Cerebellar cortex (tissue), 1 donor: Measurements from ENCODE around the gene COL9A2.
A peak's percentile ranks its signal among the peaks of the same experiment; 100 is the strongest.
"Not testable (repeated sequence)": the region's sequence is repeated elsewhere in the genome, so short reads cannot be mapped to it uniquely, and the experiment has no call there.

Experiments
- DNase-seq: peaks from one replicate; pipeline ENCODE4 v3.0.0-alpha.2; 2015; ENCODE audit warnings: low spot score

Gene COL9A2

DNA sequence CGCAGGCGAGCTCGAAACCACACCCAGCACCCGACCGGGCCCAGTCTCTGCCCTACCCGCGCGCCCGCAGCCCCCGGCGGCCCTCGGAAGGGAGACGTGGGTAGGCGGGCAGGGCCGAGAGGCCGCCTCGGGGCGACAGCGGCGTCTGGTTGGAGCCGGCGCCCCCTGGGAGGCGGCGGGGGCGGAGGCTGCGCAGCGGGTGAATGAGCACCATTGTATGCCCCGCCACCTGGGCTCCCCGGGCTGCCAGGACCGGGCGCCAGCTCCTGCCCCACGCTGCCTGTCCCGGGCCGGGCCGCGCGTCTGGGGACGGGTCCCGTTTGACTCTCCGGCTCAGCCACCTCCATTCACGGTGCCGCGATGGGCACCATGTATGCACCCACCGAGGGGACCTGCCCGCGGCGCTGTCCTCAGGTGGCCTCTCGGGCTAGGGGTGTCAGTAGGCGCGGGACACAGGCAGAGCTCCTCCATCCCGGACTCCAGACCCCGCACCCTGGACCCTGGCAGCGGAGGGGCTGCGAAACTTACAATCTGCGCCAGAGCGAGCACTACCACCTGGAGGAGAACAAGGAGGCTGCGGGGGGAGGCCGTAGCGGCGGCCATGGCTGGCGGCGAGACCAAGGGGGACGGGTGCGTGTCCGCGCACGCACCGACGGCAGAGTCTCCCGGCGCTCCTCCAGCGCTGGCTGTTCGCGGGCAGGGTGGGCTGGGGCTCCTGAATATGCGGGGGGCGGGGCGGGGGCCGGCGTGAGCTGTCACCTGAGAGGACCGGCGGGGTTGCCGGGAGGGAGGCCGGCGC, at the start of gene COL9A2:
TSS of gene COL9A2 (minus strand) at position 692 of the 799 bp plus-strand sequence. CDS start at position 603, 89 bp downstream.
- no peak for DNase-seq

DNA sequence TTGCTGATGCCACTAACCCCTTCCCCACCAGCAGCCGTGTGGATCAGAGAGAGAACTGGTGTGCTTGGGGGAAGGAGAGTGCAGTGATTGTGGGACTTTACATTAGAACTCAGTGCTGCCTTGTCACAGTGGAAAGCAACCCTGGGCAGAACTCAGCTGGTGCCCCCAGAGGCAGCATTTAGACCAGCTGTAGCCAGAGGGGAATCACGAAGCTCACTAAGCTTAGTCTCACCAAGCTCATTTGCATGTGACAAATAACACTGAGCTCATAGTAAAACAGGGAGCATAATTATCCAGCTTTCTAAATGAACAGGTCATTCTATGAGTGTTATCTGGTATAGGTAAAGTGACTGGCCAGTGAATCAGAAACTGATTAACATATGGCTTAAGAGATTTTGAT, 46.6 kb upstream of the COL9A2 start:
- no peak for DNase-seq

DNA sequence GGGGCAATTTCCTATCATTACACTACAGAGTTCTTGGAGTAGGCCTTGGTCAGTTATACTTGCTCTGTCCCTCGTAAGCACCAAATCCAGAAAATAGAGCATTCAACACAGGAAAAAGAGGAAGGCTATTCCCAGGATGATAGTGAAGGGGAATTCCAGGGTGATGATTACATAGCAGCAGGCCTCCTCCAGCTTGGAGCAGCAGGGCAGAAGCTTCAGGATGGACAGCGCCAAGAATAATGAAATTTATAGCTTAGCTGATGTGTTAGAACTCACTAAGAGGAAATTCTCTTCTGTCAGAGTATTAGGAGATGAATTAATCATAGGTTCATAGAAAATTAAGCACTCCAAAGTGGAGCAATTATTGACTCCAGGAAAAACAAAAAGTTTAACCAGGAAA, 45.6 kb upstream of the COL9A2 start:
- DNase-seq, result no peak

DNA sequence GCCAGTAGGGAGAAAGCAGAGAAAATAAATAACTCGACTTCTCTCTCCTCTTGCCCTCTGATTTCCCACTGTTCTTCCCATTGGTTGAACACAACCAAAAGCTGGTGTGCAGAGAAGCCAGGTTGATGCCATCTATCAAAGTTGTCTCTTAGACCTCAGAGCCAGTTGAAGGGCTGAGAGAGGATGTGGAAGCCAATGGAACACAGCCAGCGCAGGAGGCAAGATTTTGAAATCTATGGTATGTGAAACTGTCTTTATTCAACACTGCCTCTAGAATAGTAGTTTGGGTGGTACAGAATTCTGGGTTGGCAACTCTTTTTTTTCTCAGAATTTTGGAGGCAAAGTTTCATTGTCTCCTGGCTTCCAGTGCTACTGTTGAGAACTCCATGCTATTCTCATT, 45.1 kb upstream of the COL9A2 start:
- DNase-seq, result no peak

DNA sequence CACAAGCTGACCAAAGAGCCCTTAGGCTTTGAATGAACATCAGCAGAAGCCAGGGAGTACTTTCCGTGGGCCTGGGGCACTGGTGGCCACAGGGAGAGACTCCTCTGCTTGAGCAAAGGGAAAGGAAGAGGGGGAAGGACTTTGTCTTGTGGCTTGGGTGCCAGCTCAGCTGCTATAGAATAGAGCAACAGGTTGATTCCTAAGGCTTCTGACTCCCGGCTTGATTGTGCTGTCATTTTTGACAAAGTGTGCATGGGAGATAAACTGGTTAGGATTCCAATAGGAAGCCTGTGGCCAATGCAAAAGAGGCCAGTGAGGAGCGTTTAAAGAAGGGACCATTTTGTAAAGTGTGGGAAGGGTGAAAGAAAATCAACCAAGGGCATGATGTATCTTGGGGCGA, 44.6 kb upstream of the COL9A2 start:
- no peak for DNase-seq

DNA sequence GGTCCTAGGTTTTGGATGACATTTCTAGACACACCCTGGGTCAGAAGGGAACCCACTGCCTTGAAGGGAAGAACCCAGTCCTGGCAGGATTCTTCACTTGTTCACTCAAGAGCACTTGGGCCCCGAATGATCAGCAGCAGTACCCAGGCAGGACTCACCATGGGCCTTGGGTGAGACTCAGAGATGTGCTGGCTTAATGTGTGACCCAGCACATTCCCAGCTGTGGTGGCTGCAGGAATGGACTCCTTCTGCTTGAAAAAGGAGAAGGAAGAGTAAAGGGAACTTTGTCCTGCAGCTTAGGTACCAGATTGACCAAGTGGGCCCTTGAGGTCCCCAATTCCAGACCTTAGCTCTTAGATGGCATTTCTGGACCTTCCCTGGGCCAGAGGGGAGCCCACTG, 44.1 kb upstream of the COL9A2 start:
- DNase-seq, result no peak

DNA sequence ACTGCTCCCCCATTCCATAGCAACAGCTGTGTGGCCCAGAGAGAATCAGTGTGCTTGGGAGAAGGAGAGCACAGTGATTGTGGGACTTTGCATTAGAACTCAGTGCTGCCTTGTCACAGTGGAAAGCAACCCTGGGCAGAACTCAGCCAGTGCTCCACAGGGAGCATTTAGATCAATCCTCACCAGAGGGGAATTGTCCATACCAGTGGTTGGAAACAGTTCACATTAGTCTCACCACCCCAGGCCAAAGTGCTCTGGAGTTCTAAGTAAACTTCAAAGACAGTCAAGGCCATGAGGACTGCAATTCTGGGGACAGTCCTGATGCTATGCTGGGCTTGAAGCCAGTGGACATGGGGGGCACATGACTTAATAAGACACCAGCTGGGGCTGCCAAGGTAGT, 43.5 kb upstream of the COL9A2 start:
- no peak for DNase-seq

DNA sequence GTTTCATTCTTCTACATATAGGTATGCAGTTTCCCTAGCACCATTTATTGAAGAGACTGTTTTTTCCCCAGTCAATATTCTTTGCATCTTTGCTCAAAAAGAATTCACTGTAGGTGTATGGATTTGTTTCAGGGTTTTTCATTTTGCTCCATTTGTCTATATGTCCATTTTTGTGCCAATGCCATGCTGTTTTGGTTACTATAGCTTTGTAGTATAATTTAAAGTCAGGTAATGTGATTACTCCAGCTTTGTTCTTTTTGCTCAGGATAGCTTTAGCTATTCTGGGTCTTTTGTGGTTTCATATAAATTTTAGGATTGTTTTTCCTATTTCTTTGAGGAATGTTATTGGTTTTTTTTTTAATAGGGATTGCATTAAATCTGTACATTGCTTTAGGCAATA, 40.5 kb upstream of the COL9A2 start:
- no peak for DNase-seq

DNA sequence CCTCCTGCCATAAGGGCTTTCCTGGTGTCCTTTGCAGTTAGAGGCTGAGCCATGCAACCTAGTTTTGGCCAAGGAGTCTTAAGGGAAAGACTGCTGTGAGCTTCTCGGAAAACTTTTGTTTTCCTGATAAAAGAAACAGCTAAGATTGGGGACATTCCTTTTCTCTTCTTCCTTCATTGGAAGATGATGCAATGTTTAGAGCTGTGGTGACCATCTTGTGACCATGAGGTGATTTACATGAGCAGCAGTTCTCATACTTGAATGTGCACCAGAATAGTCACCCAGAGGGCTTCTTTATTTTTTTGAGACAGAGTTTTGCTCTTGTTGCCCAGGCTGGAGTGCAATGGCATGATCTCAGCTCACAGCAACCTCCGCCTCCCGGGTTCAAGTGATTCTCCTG, 36.0 kb upstream of the COL9A2 start:
- DNase-seq, result no peak

DNA sequence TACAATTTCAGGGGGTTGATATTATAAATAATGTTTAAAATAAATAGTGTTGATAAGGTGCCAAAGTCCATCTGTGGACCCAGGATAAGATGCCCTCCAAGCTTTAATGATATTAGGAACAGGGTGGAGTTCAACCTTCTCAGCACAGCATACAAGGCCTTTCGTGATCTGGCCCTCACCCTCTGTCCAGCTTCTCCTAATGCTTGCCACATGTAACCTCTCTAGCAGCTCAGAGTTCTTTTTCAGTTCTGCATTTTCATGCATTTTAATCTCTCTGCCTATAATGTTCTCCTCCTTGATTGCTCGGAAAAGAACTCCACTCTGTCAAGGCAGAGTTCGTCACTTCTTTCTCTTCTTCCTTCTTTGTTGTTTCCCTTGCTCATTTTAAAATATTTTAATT, 35.0 kb upstream of the COL9A2 start:
- no peak for DNase-seq

DNA sequence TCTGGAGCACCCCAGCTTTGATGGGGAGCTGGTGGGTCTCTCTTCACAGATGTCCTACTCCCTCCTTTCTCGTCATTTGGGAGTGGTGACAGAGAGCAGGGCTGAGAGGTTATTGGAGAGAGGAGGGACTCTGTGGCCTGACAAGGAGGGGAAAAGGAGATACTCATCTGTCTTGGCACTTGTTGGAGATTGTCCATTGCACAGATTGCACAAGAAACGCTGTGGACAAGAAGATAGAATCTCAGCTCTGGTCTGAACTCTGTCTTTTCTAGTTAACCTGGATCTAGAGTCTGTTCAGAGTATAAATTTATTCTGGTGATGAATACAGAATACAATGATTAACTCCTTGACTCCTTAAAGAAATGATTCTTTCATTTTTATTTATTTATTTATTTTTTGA, 34.0 kb upstream of the COL9A2 start:
- DNase-seq, result no peak

DNA sequence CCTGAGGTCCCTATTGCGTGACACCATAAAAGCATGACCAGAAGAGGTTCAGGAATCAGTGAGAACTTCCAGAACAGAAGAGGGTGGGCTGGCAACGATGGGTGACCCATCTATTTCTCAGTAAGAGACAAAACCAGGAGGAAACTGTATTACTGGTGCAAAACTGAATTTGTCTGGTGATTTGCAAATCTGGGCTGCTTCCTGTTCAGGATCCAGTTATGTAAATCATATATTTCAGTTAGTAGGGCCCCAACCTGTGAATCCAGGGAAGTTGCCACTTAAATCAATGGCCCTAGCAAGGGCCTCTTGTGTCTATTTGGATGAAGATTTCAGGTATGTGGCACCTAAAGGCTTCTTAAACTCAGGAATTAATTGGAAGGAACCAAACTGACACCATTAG, 33.3 kb upstream of the COL9A2 start:
- no peak for DNase-seq

DNA sequence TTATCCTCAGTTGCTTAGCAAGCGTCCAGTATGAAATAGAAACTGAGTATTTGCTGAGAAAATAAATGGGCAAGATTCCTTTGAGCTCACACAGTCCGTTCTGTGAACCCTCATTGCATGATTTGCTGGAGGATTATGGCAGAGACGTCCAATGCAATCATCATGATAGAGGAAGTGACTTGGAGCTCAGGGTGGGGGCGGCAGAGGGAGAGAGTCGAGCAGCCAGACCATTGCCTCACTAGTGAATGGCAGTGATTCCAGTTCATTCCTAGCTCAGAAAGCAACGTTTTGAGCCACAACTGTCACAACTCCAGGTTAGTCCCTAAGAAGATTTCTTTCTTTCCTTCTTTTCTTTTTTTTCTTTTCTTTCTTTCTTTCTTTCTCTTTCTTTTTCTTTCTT, 27.5 kb upstream of the COL9A2 start:
- no peak for DNase-seq

DNA sequence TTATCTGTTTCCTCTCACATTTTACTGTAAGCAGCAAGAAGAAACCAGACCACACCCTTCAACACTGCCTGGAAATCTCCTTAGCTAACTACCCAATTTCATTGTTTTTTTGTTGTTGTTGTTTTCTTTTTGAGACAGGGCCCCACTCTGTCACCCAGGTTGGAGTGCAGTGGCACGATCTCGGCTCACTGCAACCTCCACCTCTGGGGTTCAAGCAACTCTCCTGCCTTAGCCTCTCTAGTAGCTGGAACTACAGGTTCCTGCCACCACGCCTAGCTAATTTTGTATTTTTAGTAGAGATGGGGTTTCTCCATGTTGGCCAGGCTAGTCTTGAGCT, 25.3 kb upstream of the COL9A2 start:
- DNase-seq, result not testable (repeated sequence)

DNA sequence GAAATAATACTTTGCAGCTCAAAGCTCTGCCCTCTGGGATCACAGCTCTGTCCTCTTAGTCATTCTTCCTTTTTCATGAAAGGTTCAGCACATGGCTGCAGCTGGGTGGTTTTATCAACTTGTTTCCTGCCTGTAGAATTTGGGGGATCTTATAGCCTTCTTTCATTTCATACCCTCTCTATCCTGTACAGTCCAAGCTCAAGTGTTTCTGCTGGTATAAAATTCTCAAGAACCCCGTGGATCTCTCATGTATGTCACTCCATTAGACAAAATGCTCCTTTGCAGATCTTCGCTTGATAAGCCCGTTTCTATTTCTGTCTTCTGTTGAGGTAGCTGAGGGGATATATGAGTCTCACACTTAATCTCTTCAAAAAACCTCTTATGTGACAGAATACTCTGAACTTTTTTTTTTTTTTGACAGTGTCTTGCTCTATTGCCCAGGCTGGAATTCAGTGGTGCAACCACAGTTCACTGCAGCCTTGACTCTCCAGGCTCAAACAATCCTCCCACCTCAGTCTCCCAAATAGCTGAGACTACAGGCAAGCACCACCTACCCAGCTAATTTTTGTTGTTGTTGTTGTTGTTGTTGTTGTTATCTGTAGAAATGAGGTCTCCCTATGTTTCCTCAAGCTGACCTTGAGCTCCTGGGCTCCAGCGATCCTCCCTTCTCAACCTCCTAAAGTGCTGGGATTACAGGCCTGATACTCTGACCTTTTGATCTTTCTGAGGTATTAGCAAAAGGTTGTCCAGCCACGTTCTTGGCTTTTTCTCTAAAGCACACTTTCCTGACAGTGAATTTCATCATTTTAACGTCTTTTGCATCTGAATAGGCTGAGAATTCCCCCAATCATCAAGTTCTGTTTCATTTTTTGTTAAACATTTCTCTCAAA, 24.6 kb upstream of the COL9A2 start:
- no peak for DNase-seq

DNA sequence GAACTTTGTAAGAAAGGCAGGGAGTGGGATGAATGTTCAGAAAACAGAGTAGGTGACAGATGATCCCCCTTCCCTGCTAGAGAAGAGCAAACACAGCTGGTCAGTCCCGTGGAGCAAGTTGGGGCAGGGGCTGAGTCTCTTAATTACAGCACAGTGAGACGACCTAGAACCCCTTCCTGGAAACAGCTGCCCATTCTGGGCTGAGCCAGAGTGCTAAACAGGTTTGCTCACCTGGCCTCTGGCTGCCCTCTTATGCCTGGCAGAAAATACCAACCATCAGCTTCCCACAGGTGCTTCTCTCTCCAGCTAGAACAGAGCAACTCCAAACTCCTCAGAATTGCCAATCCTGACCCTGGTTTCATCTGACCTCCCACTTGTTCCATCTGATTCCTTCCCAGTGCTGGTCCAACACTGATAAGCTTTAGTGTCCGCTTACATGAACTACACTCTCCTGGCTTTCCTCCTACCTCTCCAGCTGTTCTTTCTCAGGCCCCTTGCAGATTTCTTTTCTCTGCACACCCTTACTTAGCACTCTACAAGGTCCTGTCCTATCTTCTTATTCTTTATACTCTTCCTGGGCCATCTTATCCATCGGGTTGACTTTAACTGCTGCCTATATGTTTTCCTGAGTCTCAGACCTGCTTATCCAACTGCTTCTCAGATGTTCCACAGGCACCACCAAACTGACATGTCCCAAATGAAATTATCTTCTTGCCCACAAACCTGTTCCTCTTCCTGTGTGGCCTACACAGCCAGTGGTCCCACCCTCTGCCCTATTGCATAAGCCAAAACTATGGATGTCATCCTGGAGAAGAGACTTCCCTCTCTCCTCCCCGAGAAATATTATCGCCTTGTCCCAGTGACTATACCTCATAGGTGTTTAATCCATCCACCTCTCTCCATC, 22.6 kb upstream of the COL9A2 start:
- DNase-seq, result no peak

DNA sequence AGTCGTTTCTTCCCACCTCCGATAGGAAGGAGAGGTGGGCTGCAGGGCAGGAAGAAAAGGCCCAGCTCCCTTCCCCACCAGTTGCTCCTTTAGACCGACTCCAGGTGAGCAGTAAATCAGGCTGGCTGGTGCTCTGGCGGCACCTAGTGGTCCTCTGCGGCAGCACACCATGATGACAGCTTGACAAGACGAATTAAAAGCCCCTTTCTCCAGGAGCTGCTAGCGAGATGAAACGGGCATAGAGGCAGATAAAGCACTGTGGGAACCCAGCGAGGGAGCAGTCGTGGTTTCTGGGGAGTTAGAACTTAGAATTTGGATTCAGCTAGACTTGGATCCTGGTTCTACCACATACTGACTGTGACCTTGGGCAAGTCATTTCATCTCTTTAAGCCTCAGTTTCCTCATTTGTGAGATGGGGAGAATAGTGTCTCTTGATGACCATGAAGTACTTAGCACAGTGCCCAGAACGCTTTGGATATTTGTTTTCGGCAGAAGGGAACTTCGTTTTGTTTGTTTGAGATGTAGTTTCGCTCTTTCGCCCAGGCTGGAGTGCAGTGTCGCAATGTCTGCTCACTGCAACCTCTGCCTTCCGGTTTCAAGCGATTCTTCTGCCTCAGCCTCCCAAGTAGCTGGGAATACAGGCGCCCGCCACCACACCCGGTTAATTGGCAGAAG, 21.8 kb upstream of the COL9A2 start:
- DNase-seq, result peak; percentile 80

DNA sequence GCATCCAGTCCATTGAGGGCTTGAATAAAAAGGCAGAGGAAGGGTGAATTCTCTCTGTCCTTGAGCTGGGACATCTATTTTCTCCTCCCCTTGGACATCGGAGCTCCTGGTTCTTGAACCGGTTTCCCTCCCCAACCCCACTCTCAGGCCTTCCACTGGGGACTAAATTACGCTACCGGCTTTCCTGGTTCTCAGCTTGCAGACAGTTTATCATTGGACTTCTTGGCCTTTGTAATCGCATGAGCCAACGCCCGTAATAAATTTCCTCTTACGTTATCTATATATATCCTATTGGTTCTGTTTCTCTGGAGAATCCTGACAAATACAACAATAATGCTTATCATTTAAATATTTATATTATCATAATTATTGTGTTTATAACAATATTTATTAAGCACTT, 20.4 kb upstream of the COL9A2 start:
- no peak for DNase-seq

DNA sequence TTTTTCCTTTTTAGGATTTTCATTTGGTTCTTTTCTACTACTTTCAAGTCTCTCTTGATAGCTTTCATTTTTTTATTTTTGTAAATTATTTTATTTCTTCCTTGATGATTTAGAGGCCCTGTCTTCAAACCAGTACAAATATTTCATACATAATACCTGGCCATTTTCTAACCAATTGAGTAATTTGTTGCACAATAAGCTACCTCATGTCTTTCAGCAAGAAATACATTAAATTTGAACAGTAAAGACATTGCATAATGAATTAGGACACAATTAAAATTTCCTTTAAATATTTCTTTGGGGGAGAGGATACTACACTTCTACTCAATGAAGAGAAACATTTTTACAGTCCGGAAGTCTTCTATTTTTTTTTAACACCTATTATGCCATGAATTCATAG, 15.6 kb upstream of the COL9A2 start:
- no peak for DNase-seq

DNA sequence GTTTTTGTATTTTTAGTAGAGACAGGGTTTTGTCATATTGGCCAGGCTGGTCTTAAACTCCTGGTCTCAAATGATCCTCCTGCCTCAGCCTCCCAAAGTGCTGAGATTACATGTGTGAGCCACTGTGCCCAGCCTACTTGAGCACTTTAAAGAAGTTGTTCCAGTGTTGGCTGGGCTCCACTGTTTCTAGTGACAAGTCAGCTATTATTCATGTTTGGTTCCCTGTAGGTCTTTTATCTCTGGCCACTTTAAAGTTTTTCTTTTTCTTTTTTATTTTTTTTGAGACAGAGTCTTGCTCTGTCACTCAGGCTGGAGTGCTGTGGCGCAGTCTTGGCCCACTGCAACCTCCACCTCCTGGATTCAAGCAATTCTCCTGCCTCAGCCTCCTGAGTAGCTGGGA, 14.3 kb upstream of the COL9A2 start:
- DNase-seq, result not testable (repeated sequence)

DNA sequence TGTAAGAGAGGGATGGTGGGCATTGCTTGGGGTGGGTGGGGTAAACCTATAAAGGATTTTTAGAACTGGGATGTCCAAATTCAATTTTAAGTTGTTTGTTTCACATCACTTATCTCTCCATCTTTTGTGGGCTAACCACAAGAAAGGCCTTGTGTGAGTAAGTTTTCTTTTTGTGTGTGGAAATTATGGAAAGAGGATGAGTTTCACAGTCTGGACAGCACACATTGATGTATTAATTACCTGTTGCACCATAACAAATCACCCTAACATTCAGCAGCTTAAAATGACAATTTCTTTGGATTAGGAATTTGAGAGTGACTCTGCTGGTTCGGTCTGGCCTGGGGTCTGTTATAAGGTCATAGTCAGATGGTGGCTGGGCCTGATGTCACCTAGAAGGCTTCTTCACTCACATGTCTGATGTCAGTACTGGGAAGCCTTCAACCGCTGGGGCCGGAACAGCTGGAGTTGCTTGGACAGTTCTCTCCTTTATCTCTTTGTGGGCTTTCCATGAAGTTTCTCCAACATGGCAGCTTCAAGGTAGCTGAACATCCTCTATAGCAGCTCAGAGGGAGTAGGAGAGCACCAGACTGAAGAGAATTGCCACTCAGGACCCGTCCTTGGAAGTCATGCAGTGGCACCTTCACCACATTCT, 2.0 kb upstream of the COL9A2 start:
- no peak for DNase-seq
